Measurements from ENCODE around the gene SYK. TPM values are rescaled to one million over a fixed set of nuclear protein-coding genes. Genes with fewer than 3 reads are reported as not detected.

Gene SYK
- total and polyA plus RNA-seq, 2 donors (not counting 1 experiment from before 2014, with no cell fraction given) = 60.3 to 242 TPM

- intact Hi-C loops (cut with micrococcal nuclease) = no loop called here
- peaks cover 28% of the 10 kb centered on the region for H4K20me1 ChIP-seq (ENCODE audit: control insufficient read depth, insufficient read depth, low read length, poor library complexity, severe bottlenecking)
- H3K4me1 ChIP-seq (ENCODE audit: control insufficient read depth in 2 of 2, insufficient read depth in 2 of 2, low read length in 2 of 2) = no peaks in the 10 kb centered on the region
- peaks cover 6 to 76% of the 10 kb centered on the region in 2 experiments for H3K36me3 ChIP-seq (replicated peaks in 1 of 2; ENCODE audit: control extremely low read depth in 1 of 2, control insufficient read depth in 1 of 2, extremely low read depth in 1 of 2, insufficient read depth in 2 of 2, low read length in 1 of 2)
- Mint-ChIP-seq H3K27ac (peak overlapping the region; percentile 78), H3K27me3 (no peaks in the 10 kb centered on the region), H3K4me3 (no peak overlapping the region), H3K4me1 (peaks cover 1% of the 10 kb centered on the region), H3K9me3 (ENCODE audit: insufficient read depth) (no peaks in the 10 kb centered on the region)
- no peak for TF ChIP-seq EZH2 (IDR thresholded peaks at IDR 0.05; ENCODE audit: borderline replicate concordance, insufficient read depth, low read depth, low read length, poor library complexity, severe bottlenecking)
- no peak for TF ChIP-seq CTCF (IDR thresholded peaks at IDR 0.05)
- 96% methylated on average over 12 of the region's 14 CpGs for whole genome bisulfite sequencing (ENCODE audit: insufficient coverage)
- H3K27me3 ChIP-seq (replicated peaks in 1 of 4; ENCODE audit: control extremely low read depth in 1 of 4, control insufficient read depth in 3 of 4, insufficient read depth in 4 of 4, low read length in 3 of 4) = no peaks in the 10 kb centered on the region
- H3K4me2 ChIP-seq (replicated peaks; ENCODE audit: low read depth, low read length, poor library complexity, severe bottlenecking) = no peak overlapping the region
- peaks cover 21% of the 10 kb centered on the region for H3K79me2 ChIP-seq (ENCODE audit: control insufficient read depth, insufficient read depth, low read length)
- no peak overlapping the region for H3K4me3 ChIP-seq (ENCODE audit: control extremely low read depth in 1 of 5, extremely low read depth in 1 of 5, insufficient read depth in 1 of 5, low read depth in 2 of 5, low read length in 4 of 5)
- no peak overlapping the region for H2AFZ ChIP-seq (ENCODE audit: insufficient read depth, low read depth, low read length, poor library complexity, severe bottlenecking)
- ChIA-PET POLR2A (no interaction called here), CTCF (interaction anchor here (0.6 to 1.5 kb wide), 4 partner anchors 9 to 111 kb away, joined by 3 to 6 read pairs (median 4); no protein-coding TSS in a partner anchor)
- DNase-seq = no peak
- no peak overlapping the region for H3K9ac ChIP-seq (ENCODE audit: low read length)
- H3K27ac ChIP-seq (ENCODE audit: low read length in 2 of 2) = no peak overlapping the region
- ATAC-seq (ENCODE audit: low read depth) = no peak
- no peaks in the 10 kb centered on the region for H3K9me3 ChIP-seq (ENCODE audit: control extremely low read depth in 1 of 3, control insufficient read depth in 2 of 3, insufficient read depth in 1 of 3, low read length in 2 of 3)
These were observed 65.5 kb downstream of the SYK start for GRCh38 chr9:90867101-90867500.

DNA sequence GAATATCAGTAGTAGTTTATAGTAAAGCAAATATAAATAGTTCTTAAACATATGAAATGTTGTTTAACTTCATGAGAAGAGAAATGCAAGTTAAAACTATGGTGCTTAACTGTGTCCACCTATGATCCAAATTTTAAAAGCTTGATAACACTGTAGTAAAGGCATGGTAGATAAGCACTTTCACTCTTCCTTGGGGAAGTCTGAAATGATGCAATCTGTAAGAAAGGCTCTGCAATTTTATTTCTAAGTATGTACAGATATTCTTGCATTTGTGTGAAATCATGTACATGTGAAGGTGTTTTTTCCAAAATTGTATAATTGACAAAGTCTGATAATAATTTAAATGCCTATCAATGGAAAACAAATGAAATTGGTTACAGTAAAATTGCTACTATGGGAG, 66.9 kb downstream of the SYK start:
- no peak for TF ChIP-seq EZH2 (IDR thresholded peaks at IDR 0.05; ENCODE audit: borderline replicate concordance, insufficient read depth, low read depth, low read length, poor library complexity, severe bottlenecking)
- no peak for TF ChIP-seq CTCF (IDR thresholded peaks at IDR 0.05)
- H3K27ac Mint-ChIP-seq = no peak overlapping the region
- intact Hi-C loops (cut with micrococcal nuclease) = no loop called here
- Histone ChIP-seq H3K9me3 (ENCODE audit: control extremely low read depth in 1 of 3, control insufficient read depth in 2 of 3, insufficient read depth in 1 of 3, low read length in 2 of 3) (no peaks in the 10 kb centered on the region), H3K4me2 (replicated peaks; ENCODE audit: low read depth, low read length, poor library complexity, severe bottlenecking) (no peak overlapping the region), H3K4me3 (ENCODE audit: control extremely low read depth in 1 of 5, extremely low read depth in 1 of 5, insufficient read depth in 1 of 5, low read depth in 2 of 5, low read length in 4 of 5) (no peak overlapping the region), H4K20me1 (ENCODE audit: control insufficient read depth, insufficient read depth, low read length, poor library complexity, severe bottlenecking) (peaks cover 34% of the 10 kb centered on the region), H3K36me3 (replicated peaks in 1 of 2; ENCODE audit: control extremely low read depth in 1 of 2, control insufficient read depth in 1 of 2, extremely low read depth in 1 of 2, insufficient read depth in 2 of 2, low read length in 1 of 2) (peaks cover 4 to 75% of the 10 kb centered on the region in 2 experiments), H2AFZ (ENCODE audit: insufficient read depth, low read depth, low read length, poor library complexity, severe bottlenecking) (no peak overlapping the region), H3K27me3 (replicated peaks in 1 of 4; ENCODE audit: control extremely low read depth in 1 of 4, control insufficient read depth in 3 of 4, insufficient read depth in 4 of 4, low read length in 3 of 4) (no peaks in the 10 kb centered on the region), H3K27ac (ENCODE audit: low read length in 2 of 2) (peak overlapping the region in 1 of 2 donors; percentile 49), H3K9ac (ENCODE audit: low read length) (no peak overlapping the region), H3K4me1 (ENCODE audit: control insufficient read depth in 2 of 2, insufficient read depth in 2 of 2, low read length in 2 of 2) (no peaks in the 10 kb centered on the region), H3K79me2 (ENCODE audit: control insufficient read depth, insufficient read depth, low read length) (peaks cover 25% of the 10 kb centered on the region)
- ChIA-PET CTCF (interaction anchor here (0.7 to 3.8 kb wide), 8 partner anchors 11 to 183 kb away, joined by 3 to 31 read pairs (median 5); no protein-coding TSS in a partner anchor), POLR2A (no interaction called here)
- no peak for DNase-seq
- H3K9me3 Mint-ChIP-seq (ENCODE audit: insufficient read depth) = no peaks in the 10 kb centered on the region
- H3K4me3 Mint-ChIP-seq = no peak overlapping the region
- H3K4me1 Mint-ChIP-seq = peaks cover 1% of the 10 kb centered on the region
- no peak for ATAC-seq (ENCODE audit: low read depth)
- no peaks in the 10 kb centered on the region for H3K27me3 Mint-ChIP-seq

All from B cell (primary cell).